Astrocyte (in vitro differentiated cells and primary cell): ENCODE measurements around the gene SBNO2.

Experiments
- CTCF ChIP-seq: IDR thresholded peaks from 2 replicates; pipeline ENCODE4 v1.5.1; 2011; ENCODE audit warnings: low read depth, mild to moderate bottlenecking, inconsistent platforms, low read length, moderate library complexity; ENCODE audit not compliant: insufficient read depth
- EZH2 ChIP-seq: IDR thresholded peaks from 2 replicates; pipeline ENCODE4 v1.6.1; 2012; ENCODE audit warnings: mild to moderate bottlenecking, low read length, inconsistent platforms; ENCODE audit not compliant: insufficient read depth

GRCh38 chr19:1144741-1145140 lies 29.3 kb downstream of the SBNO2 start:
- TF ChIP-seq CTCF: no peak
- no peak for TF ChIP-seq EZH2
